Jurkat, Clone E6-1 (cell line): ENCODE results near the gene LRRN2.
A peak's percentile ranks its signal among the peaks of the same experiment; 100 is the strongest.
"Not testable (repeated sequence)": the region's sequence is repeated elsewhere in the genome, so short reads cannot be mapped to it uniquely, and the experiment has no call there.

Experiments used
- DNase-seq: peaks from one replicate; pipeline ENCODE4 v3.0.0-alpha.2; 2011; ENCODE audit warnings: low read depth, low spot score
- H3K4me3 ChIP-seq: 2 replicates; pipeline ENCODE4 v1.5.1; 2011; ENCODE audit warnings: mild to moderate bottlenecking, low read length, control low read depth, moderate library complexity

The LRRN2 gene

GRCh38 chr1:204645666-204646065, 39.9 kb downstream of the LRRN2 start:
- DNase-seq: no peak
- H3K4me3 ChIP-seq: no peak overlapping the region

- H3K4me3 ChIP-seq: no peak overlapping the region
- DNase-seq: no peak
Observed at GRCh38 chr1:204645251-204645650, 40.3 kb downstream of the LRRN2 start.

GRCh38 chr1:204643503-204643902, 42.0 kb downstream of the LRRN2 start:
- H3K4me3 ChIP-seq: no peak overlapping the region
- no peak for DNase-seq

GRCh38 chr1:204641936-204642335, 43.6 kb downstream of the LRRN2 start:
- H3K4me3 ChIP-seq: no peak overlapping the region
- DNase-seq: no peak

- H3K4me3 ChIP-seq: no peak overlapping the region
- DNase-seq: no peak
Observed at GRCh38 chr1:204641455-204641854, 44.1 kb downstream of the LRRN2 start.

- H3K4me3 ChIP-seq: no peak overlapping the region
- DNase-seq: no peak
Observed at GRCh38 chr1:204640578-204640977, 45.0 kb downstream of the LRRN2 start.

- no peak for DNase-seq
- H3K4me3 ChIP-seq: no peak overlapping the region
Observed at GRCh38 chr1:204634260-204634910, 51.2 kb downstream of the LRRN2 start.

GRCh38 chr1:204633665-204634064, 51.9 kb downstream of the LRRN2 start:
- no peak overlapping the region for H3K4me3 ChIP-seq
- DNase-seq: no peak

- DNase-seq: no peak
Observed at GRCh38 chr1:204630132-204630905, 55.2 kb downstream of the LRRN2 start.

GRCh38 chr1:204629459-204629858, 56.1 kb downstream of the LRRN2 start:
- H3K4me3 ChIP-seq, DNase-seq: not testable (repeated sequence)

More at GRCh38 chr1:204630132-204630905, 55.2 kb downstream of the LRRN2 start:
- no peak overlapping the region for H3K4me3 ChIP-seq

GRCh38 chr1:204628868-204629267, 56.7 kb downstream of the LRRN2 start:
- DNase-seq: no peak
- H3K4me3 ChIP-seq: no peak overlapping the region

GRCh38 chr1:204627436-204627835, 58.1 kb downstream of the LRRN2 start:
- no peak overlapping the region for H3K4me3 ChIP-seq
- no peak for DNase-seq

GRCh38 chr1:204626381-204626780, 59.2 kb downstream of the LRRN2 start:
- no peak overlapping the region for H3K4me3 ChIP-seq
- no peak for DNase-seq

- DNase-seq: no peak
- no peak overlapping the region for H3K4me3 ChIP-seq
Observed at GRCh38 chr1:204624631-204625216, 60.8 kb downstream of the LRRN2 start.

GRCh38 chr1:204623894-204624361, 61.6 kb downstream of the LRRN2 start:
- no peak overlapping the region for H3K4me3 ChIP-seq
- DNase-seq: peak; percentile 52

- no peak overlapping the region for H3K4me3 ChIP-seq
- no peak for DNase-seq
Observed at GRCh38 chr1:204623365-204623893, 62.1 kb downstream of the LRRN2 start.

- no peak overlapping the region for H3K4me3 ChIP-seq
- no peak for DNase-seq
Observed at GRCh38 chr1:204621996-204622395, 63.5 kb downstream of the LRRN2 start.

GRCh38 chr1:204621396-204621795, 64.1 kb downstream of the LRRN2 start:
- no peak for DNase-seq

GRCh38 chr1:204619721-204620120, 65.8 kb downstream of the LRRN2 start:
- H3K4me3 ChIP-seq: no peak overlapping the region
- DNase-seq: no peak

More at GRCh38 chr1:204621396-204621795, 64.1 kb downstream of the LRRN2 start:
- H3K4me3 ChIP-seq: no peak overlapping the region
